Activated naive CD4-positive, alpha-beta T cell treated with anti-CD3 and anti-CD28 coated beads, Interleukin-2, amount 50 U/mL, for 72 hours (primary cell): ENCODE results near the gene AMER2. TPM values are rescaled to one million over a fixed set of nuclear protein-coding genes. Genes with fewer than 3 reads are reported as not detected.
A peak's percentile ranks its signal among the peaks of the same experiment; 100 is the strongest.
"Not testable (repeated sequence)": the region's sequence is repeated elsewhere in the genome, so short reads cannot be mapped to it uniquely, and the experiment has no call there.

Experiments used
- ATAC-seq, 2 donors: fragments of 150-1000 bp; cut with Tn5 transposase; 2 replicates each; pipeline ENCODE4 v1.10.0; 2021; ENCODE audit warnings: mild to moderate bottlenecking in 2 of 2, moderate library complexity in 2 of 2
- DNase-seq, 2 donors: peaks; one replicate each; pipeline ENCODE4 v3.0.0; 2021 to 2022; ENCODE audit warnings: low spot score in 2 of 2
- H3K27ac Mint-ChIP-seq, 2 donors: one replicate each; pipeline ENCODE4 v1.8.0; 2022; ENCODE audit warnings: mild to moderate bottlenecking in 2 of 2, mixed read lengths in 2 of 2
- H3K36me3 Mint-ChIP-seq, 2 donors: one replicate each; pipeline ENCODE4 v1.8.0; 2022; ENCODE audit warnings: mixed read lengths in 2 of 2
- H3K9me3 Mint-ChIP-seq, 2 donors: one replicate each; pipeline ENCODE4 v1.8.0; 2022; ENCODE audit warnings: mixed read lengths in 2 of 2
- total RNA-seq, 2 donors: library from RNA; stranded (reverse); gene quantifications; one replicate each; pipeline ENCODE4 v1.2.3, GENCODE V29; 2022

AMER2 gene
- total RNA-seq, 2 donors from 2014 or later, result not detected

DNA sequence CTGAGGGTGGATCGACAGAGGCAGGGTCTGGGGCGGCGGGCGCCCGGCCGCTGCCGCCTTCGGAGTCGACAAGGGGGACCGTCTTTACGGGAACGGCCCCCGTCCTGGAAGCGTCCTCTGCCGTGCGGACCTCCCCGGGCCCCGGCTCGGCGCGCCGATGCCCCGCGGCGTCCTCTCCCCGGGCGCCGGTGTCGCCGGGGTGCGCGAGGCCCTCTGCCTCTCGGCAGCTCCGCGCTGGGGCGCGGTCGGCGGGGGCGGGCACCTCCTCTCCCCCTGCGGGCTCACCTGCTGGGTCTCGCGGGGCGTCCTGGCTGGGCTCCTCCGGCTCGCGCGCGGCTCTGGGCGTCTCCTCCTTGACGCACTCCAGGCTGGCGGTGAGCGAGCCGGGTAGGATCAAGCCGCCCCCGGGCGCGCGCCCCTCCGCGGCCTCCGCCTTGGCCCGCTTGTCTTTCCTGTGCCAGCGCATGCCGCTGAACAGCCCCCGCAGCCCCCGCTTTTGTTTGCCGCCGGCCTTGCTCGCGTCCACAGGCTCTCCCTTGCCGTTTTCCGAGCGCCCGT, 1.5 kb downstream of the AMER2 start:
- DNase-seq (peak in 1 of 2 donors; percentile 8), ATAC-seq (no peak)
- Mint-ChIP-seq H3K27ac (no peak overlapping the region), H3K9me3 (no peaks in the 10 kb centered on the region), H3K36me3 (peaks cover 8 to 11% of the 10 kb centered on the region in 2 donors)

DNA sequence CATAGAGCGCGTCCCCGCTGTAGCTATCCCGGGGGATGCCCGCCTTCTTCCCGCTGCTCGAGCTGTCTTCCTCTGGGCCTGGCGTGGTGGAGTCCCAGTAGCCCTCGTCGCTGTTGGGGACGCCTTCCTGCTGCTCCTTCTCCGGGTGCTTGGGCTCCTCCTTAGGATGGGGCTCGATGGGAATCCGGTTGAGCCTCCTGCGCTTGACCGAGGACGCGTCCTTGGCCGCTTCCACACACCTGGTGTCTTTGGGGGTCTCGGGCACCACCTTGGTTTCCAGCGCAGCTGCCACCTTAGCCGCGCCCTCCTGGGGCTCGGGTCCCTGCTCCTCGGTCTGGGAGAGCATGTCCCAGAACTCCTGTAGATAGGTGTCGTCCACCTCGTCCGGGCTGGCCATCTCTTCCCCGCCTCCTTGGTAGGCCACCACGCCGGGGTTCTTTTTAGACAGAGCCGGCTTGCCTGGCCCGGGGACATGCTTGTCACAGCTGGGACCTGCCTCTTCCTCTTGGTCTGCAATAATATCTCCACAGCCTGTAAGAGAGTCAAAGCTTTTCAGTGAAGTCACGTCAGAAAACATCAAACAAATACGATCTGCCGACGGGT, 2.0 kb downstream of the AMER2 start:
- Mint-ChIP-seq H3K9me3 (no peaks in the 10 kb centered on the region), H3K36me3 (peaks cover 8 to 11% of the 10 kb centered on the region in 2 donors), H3K27ac (no peak overlapping the region)
- DNase-seq (no peak), ATAC-seq (no peak)

DNA sequence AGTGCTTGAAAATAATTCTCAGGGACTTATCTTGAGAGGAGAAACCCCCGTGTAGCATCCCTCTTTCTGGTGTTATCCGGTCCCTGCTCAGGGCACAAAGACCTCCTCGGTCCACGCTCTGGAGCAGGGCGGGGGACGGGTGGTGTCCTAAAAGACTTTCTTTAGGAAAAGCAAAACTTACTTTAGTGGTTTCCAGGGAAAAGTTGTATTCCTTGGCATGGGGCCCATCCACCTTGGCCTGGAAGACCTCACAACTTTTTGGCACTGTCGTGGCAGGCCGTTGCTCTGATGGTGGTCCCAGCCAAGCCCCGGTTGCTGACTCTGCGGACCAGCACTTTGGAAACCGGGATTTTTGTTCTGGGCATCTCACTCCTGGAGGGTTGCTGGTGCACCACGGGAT, 2.7 kb downstream of the AMER2 start:
- DNase-seq, result no peak
- Mint-ChIP-seq H3K27ac (no peak overlapping the region), H3K9me3 (no peaks in the 10 kb centered on the region), H3K36me3 (peaks cover 8 to 11% of the 10 kb centered on the region in 2 donors)
- no peak for ATAC-seq

DNA sequence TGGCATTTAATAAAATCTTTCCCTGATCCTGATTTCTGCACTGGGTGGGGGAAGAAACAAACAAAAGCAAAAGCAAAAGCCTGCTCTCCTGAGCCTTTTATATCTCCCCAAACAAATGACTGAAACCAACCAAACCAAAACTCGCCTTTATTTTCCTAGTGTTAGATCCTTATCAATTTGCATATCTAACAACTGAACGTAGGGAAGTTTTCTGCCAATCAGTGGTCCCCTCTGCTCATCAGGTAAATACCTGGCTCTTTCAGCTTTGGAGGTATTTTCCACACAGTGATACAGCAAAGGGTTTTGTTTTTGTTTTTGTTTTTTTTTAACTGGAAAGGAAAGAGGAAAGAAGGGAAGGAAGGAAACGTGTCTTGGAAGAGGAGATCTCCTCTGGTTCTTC, 3.3 kb downstream of the AMER2 start:
- no peak for ATAC-seq
- Mint-ChIP-seq H3K36me3 (peaks cover 8 to 11% of the 10 kb centered on the region in 2 donors), H3K27ac (no peak overlapping the region), H3K9me3 (no peaks in the 10 kb centered on the region)
- no peak for DNase-seq

DNA sequence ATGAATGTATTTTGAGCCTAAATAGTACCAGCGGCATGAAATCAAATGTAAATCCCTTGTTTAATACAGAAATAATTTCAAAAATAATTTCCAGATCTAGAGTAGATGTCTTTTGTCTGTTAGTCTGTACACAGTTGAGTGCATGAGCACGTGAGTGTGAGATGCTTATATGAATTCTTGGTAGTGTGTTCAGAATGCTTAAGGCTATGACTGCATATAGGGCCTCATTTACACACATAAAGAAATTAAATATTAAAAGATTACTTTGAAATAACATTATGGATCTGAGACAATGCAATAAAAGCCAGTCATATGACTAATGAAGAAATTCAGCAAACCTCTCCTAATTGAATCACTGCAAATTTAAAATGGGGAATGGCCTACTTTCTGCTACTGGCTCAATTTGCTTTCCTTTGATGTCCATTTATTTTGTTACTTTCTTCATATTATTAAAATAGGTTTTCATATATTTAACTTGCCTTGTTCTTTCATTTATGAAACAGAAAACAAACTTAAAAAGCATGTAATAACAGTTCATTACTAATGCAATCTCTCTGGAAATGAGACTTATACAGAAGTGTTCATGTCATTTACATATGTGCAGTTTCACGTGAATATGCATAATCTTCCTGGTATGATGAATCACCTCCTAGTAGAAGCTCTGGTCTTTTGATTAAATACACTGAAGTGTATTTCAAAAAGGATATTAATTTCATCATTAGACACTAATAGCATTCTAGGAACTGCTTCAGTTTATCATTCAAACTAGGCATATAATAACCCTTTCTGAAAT, 4.5 kb downstream of the AMER2 start:
- Mint-ChIP-seq H3K36me3 (peaks cover 8 to 11% of the 10 kb centered on the region in 2 donors), H3K9me3 (no peaks in the 10 kb centered on the region), H3K27ac (no peak overlapping the region)
- ATAC-seq (no peak), DNase-seq (no peak)

DNA sequence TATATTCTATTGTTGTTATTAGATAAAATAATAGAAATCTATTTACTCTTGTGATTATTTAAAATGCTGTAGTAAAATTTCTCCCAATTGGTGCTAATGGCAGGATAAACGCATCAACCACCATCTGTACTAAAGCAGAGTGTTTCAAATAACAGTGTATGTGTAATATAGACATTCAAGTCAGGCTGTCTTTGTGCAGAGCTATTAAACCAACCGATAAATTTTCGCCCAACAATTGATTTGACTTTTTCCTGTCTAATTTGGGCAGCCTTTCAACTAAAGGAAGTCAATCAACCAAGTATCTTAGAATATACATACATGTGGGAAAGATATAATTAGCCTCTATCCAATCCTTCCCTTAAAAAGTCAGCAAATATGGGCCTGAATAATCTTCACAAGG, 5.8 kb downstream of the AMER2 start:
- Mint-ChIP-seq H3K36me3 (peaks cover 0 to 2% of the 10 kb centered on the region in 2 donors), H3K9me3 (no peaks in the 10 kb centered on the region), H3K27ac (no peak overlapping the region)
- DNase-seq (no peak), ATAC-seq (no peak)

DNA sequence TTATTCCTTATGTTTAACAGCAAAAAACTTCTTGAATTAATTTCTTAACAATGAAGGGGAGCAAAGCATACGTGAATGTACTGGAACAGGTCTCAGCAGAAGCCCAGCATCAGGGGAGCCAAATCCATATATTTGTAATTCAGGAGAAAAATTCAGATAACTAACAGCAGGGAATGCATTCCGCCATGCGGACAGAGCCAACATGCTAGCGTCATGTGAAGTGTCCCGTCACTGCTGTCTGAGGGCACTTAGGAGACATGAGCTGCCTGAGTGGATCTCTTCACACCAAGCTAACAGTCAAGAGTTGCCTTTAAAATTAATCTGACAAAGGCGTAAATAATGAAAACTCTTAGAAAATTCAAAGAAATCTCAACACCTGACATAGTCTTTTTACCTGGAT, 6.4 kb downstream of the AMER2 start:
- ATAC-seq (no peak), DNase-seq (no peak)
- H3K27ac Mint-ChIP-seq, result no peak overlapping the region
- H3K36me3 Mint-ChIP-seq, result no peaks in the 10 kb centered on the region
- H3K9me3 Mint-ChIP-seq, result no peaks in the 10 kb centered on the region

DNA sequence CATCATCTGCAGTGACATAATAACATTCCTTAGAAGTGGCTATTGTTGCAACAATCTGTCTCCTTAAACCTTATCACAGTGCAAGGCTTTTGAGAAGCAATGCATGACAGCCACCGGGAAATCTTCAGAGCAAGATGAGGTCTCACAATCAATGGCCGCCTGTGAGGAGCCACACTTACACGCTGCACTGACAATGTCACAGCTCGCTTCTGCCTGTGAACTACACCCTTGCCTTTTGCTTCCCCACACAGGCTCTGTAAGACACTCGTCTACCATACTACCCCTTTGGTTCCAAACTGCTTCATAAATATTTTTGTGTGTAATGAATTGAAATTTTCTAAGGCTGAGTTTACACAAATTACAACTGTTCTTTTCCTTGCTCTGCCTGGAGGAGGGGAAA, 6.9 kb downstream of the AMER2 start:
- DNase-seq, H3K9me3 Mint-ChIP-seq, H3K27ac Mint-ChIP-seq, H3K36me3 Mint-ChIP-seq, ATAC-seq: not testable (repeated sequence)

DNA sequence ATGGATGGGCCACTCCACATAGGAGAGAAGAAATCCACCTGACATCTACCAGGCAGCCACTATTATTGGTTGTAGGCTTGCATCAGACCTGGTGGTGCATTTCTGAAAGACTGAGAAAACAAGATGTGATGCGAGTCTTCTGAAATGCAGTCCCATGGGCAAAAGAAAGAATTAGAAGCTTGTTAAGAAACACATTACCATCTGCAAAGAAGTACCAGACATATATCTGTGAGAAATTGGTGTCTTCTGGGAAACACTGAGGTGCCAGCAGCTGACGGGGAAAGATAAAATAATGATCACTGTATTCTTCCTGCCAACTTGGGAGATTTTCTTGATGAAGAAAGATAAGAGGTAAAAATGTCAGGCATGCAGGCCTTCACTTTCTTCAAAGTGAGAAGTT, 14.4 kb downstream of the AMER2 start:
- DNase-seq (no peak), ATAC-seq (no peak)
- no peaks in the 10 kb centered on the region for H3K9me3 Mint-ChIP-seq

DNA sequence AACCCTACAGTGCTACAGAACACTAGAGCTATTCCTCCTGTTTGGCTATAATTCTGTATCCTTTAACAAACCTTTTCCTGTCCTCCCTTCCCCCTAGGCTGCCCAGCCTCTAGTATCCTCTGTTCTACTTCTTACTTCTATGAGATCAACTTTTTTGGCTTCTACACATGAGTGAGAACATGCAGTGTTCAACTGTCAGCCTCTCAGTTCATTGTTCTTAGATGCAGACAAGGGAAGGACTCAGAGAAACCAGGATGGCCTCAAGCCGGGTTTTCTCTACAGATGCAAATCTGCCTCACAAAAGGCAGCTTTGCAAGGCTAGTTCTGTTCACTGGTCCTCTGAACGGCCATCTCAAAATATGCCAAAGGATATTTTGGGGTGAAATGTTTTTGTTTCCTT, 18.4 kb downstream of the AMER2 start:
- ATAC-seq (no peak), DNase-seq (no peak)
- Mint-ChIP-seq H3K27ac (no peak overlapping the region), H3K36me3 (no peaks in the 10 kb centered on the region), H3K9me3 (no peaks in the 10 kb centered on the region)

More for the DNA sequence above, 14.4 kb downstream of the AMER2 start:
- Mint-ChIP-seq H3K27ac (no peak overlapping the region), H3K36me3 (no peaks in the 10 kb centered on the region)

DNA sequence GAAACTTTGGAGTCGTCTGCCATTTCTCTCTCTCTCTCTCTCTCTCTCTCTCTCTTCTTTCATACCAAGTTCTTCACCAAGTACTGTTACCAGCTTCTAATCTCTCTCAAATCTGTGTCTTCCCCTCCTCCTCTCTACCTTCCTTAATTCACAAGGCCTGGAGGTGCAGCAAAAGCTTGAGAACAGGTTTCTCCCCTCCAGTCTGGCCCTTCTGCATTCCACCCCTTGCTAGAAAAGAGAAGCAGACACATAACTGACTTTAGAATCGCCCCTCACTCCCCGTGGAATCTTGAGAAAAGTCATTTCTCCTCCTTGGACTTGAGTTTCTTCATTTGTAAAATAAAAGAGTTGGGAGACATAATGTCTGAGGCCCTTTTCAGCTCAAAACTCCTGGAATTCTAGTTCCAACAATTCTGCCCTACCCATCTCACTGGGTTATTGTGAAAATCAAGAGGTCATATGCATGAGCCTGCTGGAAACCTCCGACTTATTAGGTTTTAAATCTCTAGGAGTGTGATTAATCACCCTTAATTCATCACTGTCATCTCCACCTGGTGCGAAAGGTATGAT, 20.4 kb downstream of the AMER2 start:
- Mint-ChIP-seq H3K9me3 (peaks cover 0 to 3% of the 10 kb centered on the region in 2 donors), H3K27ac (no peak overlapping the region), H3K36me3 (no peaks in the 10 kb centered on the region)
- DNase-seq, result no peak
- no peak for ATAC-seq

DNA sequence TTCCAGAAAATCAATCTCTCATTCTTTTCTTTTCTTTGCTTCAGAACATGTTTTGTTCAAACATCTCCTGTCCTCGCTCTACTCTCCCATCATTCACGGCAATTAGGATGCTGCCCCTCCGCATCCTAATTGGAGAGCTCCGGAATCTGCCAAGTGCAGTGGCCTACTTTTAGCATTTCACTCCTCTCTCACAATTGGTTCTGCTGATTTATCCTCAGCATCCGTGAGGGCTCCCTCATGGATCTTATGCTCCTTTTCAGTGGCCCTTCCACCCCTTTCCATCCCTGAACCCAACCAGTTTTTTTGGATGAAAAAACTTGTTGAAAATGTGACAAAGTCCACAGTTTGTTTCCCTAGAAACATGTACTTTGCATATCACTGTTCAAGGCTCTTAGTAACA, 22.4 kb downstream of the AMER2 start:
- DNase-seq (no peak), ATAC-seq (no peak)
- H3K36me3 Mint-ChIP-seq, result no peaks in the 10 kb centered on the region
- no peak overlapping the region for H3K27ac Mint-ChIP-seq
- H3K9me3 Mint-ChIP-seq, result peaks cover 0 to 3% of the 10 kb centered on the region in 2 donors

DNA sequence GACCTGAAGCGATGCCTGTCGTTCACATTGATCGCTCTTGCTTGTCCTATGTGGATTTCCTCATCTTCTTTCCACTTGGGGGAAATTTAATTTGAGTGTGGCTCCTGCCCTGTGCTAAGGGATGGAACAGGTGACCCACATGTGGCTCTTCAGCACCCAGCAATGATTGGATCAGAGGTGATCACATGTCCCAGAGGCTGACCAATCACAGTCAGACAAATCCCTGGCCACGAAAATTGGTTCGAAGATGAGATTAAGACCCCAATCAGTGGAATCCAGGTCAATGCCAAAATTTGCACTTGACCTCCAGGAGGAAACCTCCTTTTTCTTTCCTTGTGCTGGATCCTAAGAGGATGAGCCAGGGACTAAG, 23.7 kb downstream of the AMER2 start:
- no peak for DNase-seq
- no peak for ATAC-seq
- H3K36me3 Mint-ChIP-seq, result no peaks in the 10 kb centered on the region
- peaks cover 0 to 3% of the 10 kb centered on the region in 2 donors for H3K9me3 Mint-ChIP-seq
- H3K27ac Mint-ChIP-seq, result no peak overlapping the region

DNA sequence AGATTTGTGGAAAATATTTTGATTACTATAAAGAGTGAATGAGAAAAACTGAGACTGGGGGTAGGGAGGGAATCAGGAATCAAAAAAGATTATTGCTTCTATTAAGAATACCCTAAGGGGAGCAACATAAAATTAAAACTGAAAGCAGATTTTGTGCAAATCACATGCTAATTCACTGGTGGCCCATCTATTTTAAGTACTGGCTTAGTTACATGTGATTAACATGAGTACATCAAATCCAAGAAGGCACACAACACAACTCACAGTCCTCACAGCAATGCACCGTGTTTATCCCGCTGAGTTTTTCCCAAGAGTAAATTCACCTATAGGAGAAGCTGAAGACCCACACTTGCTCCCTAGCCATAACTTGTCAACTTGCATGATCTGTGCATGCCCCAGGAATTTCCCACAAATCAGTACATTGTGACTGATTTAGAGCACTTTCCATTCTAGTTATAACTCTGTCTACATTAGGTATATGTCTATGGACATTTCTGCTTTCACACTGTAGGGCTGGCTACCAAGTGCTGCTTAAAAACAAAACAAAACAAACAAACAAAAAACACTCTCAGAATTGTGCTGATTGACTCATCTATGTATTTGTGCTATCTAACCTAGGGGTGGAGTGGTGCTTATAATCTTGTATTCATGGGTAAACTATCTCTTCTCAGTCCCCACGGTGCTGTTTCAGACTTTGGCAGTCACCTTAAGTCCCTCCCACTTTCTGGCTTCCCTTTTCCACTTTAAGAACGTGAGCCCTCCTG, 24.3 kb downstream of the AMER2 start:
- ATAC-seq, result peak in 1 of 2 donors; percentile 44
- DNase-seq, result no peak

DNA sequence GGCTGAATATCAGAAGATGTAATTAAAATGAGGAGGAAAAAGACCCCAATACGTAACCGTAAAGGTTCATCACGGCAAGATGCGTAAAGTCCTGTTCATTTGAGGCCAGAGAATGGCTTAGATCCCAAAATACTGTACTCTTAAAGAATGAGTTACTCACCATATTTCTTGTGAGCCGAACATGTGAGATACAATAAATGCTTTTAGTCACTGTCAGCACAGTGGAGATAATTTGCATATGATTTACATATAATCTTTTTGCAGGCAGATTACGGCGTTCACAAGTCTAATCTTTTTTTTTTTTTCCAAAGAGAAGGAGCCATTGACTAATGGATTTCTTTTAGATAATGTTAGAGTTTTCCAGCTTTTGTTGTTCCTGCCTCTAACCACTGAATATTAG, 28.4 kb downstream of the AMER2 start:
- H3K36me3 Mint-ChIP-seq, result no peaks in the 10 kb centered on the region

More for the DNA sequence above, 24.3 kb downstream of the AMER2 start:
- Mint-ChIP-seq H3K27ac (no peak overlapping the region), H3K9me3 (peaks cover 0 to 3% of the 10 kb centered on the region in 2 donors), H3K36me3 (no peaks in the 10 kb centered on the region)

DNA sequence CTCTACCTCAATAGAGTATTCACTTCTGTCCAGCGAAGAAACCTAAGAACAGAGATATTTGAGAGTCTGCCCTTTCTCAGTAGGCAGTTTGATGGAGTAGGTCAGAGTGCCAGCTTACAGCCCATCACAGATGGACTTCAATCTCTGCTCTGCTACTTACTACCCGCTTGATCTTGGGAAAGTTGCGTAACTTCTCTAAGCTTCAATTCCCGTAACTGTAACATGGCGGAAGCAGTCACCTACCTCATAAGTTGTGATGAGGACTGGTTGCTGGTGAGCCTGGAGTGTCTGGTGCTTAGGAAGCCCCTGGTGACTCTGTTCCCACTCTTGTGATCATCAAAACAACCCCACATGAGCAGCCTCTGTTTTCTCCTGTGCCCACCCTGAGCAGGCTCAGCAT, 31.0 kb downstream of the AMER2 start:
- no peak overlapping the region for H3K27ac Mint-ChIP-seq

More for the DNA sequence above, 28.4 kb downstream of the AMER2 start:
- Mint-ChIP-seq H3K9me3 (peaks cover 0 to 3% of the 10 kb centered on the region in 2 donors), H3K27ac (no peak overlapping the region)
- DNase-seq, result no peak
- ATAC-seq, result no peak

DNA sequence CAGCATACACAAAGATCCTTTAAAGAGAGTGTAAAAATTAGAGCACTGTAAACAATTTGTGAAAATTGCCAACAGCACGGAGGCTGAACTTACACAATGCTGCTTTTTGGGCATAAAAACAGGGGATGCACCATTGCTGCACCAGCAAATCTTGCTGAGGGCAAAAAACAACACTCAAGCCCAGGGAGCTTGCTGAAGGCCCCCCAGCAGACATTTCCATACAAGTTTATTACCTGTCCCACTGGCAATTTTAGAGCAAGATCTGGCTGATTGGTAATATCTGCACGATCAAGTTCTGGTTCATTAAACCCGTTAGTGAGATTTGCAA, 34.3 kb downstream of the AMER2 start:
- DNase-seq (no peak), ATAC-seq (no peak)
- no peaks in the 10 kb centered on the region for H3K36me3 Mint-ChIP-seq
- peaks cover 0 to 5% of the 10 kb centered on the region in 2 donors for H3K9me3 Mint-ChIP-seq
- no peak overlapping the region for H3K27ac Mint-ChIP-seq

More for the DNA sequence above, 31.0 kb downstream of the AMER2 start:
- Mint-ChIP-seq H3K36me3 (no peaks in the 10 kb centered on the region), H3K9me3 (no peaks in the 10 kb centered on the region)
- ATAC-seq (no peak), DNase-seq (no peak)
